NCI-H524 treated with DMSO at 0.1 percent for 48 hours (cell line): ENCODE data around the gene PARD3.
"Not testable (repeated sequence)": the region's sequence is repeated elsewhere in the genome, so short reads cannot be mapped to it uniquely, and the experiment has no call there.

Experiments used
- DNase-seq: peaks from one replicate; lab custom pipeline; 2025; lab: John Stamatoyannopoulos, UW

Gene PARD3

DNA sequence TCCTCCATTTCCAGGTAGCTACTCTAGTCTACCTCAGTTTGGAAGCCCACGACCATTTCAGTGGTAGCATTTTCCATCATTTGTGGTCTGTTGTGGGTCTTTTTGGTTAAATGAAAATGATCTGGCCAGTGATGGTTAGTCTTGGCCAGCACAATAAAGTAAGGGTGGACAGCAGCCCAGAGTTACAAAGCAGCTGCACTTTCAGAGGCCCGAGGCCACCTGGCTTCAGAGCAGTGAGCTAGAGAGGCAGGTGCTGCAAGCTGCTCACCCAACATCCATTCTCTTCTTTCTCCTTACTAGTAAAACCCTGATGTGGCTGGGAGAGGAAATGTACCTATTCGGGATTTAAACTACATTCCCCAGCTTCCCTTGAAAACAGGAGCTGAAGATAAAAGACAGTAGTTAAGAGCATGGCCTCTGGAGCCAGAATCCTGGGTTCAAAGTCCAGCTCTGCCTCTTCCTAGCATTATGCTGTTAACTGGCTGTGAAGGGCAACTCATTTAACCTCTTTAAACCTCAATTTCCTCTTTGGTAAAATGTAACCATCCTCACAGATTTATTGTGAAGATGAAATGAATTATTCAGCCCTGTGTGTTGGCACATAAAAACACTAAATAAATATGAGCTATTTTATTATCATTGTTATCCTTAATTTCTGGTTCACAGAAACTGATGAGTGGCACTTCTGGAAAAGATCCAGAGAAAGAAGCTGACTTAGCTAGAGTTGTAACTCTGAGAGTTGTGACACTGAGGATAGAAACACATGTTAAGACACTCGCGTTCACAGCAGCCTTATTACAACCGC is 517.4 kb downstream of the PARD3 start:
- no peak for DNase-seq

DNA sequence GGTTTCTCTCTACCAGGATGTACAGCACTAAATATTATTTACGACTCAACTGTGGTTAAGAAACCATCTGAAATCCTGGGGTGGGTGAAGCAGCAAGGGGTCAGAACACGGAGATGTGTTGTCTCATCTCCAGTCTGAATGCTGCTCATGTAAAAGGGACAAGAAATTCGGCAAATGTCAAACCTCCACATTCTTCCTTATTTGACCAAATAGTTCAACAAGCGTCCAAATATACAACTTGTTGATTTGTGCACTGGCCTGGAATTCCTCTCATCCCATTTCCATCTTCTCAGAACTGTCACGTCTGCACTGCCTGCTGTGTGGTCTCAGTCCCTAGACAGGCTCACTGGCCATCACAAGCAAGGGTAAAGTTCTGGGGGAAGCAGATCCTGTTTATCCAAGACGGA is 520.0 kb downstream of the PARD3 start:
- DNase-seq: no peak

DNA sequence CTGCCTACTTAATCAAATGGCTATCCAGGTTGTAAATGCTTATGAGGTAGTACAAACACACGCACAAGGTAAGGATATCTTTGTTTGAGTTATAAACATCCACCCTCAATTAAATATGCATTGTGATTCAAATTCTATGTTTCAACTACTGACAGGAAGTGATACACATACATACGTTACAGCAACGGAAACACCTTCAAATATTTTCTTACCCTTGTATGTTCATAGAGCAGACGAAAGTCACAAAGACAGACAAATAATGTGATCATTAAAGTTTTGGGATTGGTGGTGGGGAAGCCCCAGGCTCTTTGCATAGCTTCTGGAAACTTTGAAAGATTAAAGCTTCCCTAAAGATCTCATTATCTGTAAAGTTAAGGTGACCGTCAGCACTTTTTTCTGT is 521.0 kb downstream of the PARD3 start:
- DNase-seq: no peak

DNA sequence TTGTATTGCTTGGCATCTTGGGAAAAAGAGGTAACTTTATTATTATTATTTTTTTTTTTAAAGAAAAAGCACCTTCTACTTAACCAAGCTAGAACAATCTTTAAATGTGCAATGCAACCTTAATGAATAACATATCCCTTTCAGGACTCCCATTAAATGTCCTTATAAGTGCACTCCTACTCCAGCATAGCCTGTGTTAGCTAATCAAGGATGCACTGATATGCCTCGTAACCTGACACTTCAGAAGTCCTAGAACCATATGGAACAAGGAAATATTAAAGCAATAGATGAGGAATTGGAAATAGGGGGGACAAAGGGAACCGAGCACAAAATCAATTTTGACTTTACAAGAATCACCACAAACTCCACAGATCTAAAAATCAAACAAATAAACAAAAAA is 522.4 kb downstream of the PARD3 start:
- peak; percentile 12 for DNase-seq

DNA sequence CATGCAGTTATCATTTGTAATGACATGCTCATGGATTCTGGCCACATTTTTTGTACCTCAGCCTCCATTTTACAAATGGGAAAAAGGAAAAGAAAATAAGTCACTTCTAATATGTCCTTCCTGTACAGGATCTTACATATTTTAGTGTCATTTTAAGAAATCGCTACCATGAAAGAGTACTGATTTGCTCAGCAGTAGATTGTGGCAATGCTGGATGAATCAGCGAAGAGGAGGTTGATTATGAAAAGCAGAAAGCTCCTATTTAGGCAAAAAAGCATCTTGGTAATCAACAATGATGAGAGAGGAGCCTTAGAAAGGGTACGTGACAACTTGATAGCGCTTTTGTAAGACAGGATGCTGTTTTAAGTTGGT is 522.9 kb downstream of the PARD3 start:
- DNase-seq: no peak

DNA sequence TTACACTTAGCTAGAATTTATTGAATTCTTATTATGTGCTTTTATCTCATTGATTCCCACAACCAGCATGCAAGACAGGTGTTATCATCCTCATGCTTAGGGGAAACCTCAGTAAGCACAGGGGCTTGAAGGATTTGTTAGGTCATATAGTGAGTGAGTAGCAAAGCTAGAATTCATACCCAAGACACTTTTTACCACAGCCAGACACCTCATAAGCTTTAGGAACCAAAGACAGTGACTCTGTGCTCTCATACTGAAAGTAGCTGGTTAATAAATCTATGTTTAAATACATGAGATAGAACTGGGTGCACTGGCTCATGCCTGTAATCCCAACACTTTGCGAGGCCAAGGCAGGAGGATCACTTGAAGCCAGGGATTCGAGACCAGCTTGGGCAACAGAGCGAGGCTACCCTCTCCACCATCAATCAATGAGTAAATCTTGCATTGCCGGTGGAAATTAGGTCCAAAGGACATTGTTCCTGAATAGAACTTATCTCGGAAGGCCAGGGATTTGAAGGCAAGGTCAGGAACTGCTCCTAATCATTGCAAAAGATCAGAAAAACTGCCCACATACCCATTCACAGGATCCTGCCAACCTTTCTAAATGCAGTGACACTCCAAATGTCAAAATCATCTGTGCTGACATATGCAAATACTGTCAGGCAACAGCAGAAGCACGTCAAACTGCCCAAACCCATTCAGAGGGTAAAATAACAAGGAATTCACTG is 523.5 kb downstream of the PARD3 start:
- DNase-seq: no peak

DNA sequence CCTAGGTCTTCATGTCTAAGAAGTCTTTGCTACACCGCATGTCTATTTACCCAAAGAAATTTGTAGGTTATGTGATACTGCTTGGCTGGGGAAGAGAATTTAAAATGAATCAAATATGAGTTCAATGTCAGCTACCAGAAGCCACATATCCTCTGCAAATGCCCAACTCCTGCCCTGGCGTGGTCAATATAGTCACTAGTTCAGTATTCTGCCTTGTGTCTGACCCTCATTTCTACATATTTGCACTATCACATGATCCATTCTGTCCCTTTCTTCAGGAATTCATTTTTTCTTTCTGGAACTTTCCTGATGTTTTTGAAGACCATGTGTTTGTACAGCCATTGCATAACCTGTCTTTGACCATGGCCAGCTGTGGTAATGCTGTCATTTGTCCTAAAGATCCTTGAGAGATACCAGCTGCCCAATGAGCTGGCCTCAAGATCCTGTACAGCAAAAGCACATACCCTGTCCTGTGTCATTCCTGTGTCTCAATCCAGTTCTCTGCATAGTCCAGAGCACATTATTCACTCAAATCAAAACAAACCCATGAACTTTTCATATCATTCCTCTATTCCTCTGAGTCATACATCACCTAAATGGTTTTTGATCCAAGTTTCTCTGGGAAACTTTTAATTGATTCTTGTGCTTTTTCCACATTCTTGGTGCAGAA is 524.5 kb downstream of the PARD3 start:
- no peak for DNase-seq

DNA sequence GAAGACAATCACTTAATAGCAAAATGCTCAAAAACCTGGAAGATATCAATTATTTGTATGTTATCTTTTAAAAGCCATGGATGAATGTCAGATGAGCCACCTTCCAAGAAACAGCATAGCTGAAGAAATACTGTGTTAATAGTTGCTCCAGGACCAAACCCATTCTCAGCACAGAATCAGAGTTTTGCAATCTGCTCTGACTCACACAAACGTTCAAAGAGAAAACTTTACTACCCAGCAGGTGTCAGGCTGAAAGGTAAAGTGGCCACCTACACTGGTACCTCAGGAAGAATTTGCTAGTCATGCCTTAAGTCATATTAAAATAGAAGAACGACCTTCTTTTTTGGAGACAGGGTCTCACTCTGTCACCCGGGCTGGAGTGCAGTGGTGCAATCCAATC is 526.5 kb downstream of the PARD3 start:
- DNase-seq: no peak

DNA sequence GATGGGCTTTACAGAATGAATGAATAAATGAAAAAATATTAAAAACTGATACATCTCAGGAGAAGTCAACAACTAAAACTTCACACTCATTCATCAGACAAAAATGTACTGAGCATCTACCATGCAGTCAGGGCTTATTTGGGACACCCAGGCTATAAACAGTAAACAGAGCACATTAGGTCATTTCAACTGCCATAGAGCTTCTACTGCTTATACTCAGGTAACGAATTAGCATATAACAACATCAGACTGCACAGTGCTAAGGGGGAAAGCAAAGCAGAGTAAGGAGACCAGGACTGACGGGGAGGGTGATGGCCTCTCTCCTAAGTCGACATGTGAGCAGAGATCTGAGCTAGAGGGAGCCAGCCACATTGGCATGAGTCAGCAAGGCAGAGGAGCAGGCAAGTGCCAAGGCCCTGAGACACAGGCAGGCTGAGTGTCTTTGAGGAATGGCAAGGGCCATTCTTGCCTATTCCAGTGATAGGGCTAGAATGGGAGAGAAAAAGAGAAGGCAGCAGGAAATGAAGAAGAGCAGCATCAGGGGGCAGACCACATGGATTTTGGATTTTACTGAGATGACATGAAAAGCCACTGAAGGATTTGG is 528.9 kb downstream of the PARD3 start:
- DNase-seq: no peak

DNA sequence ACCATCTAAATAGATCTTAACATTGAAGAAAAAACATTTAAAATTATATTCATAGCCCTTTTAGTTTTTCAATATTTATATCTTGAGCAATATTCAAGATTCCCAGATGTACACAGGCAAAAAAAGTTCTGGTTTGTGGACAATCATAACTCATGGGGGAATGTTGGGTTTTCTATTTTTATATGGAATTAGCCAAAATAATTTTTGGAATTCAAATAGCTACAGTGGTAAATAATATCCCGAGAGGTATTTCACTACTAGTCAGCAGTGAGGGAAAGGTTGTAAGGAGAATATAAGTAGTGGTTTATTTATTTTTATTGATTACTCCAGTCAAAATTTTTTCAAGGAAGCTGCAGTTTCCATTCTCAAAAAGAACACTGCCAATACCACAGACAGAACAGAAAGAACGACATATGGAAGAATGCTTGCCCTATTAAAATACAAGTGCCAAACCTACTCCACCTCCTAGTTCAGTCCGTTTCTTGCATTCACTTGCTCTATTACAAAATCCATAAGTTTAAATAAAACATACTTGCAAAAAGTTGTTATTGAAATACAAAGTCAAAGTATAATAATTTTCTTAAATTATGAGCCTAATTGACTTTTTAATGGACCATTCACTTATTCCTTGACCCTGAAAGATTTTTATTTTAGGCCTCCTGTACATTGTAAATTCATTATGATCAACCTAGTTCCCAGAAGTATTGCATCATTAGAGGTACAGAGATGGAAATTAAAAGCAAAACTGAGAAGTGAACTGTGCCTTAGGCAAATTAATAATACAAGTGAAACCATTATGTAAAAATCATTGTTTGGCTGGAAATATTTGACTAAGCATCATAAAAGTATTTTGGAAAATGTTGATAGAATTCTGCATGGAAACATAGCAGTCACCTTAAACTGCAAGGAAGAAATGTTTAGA is 533.2 kb downstream of the PARD3 start:
- DNase-seq: no peak

DNA sequence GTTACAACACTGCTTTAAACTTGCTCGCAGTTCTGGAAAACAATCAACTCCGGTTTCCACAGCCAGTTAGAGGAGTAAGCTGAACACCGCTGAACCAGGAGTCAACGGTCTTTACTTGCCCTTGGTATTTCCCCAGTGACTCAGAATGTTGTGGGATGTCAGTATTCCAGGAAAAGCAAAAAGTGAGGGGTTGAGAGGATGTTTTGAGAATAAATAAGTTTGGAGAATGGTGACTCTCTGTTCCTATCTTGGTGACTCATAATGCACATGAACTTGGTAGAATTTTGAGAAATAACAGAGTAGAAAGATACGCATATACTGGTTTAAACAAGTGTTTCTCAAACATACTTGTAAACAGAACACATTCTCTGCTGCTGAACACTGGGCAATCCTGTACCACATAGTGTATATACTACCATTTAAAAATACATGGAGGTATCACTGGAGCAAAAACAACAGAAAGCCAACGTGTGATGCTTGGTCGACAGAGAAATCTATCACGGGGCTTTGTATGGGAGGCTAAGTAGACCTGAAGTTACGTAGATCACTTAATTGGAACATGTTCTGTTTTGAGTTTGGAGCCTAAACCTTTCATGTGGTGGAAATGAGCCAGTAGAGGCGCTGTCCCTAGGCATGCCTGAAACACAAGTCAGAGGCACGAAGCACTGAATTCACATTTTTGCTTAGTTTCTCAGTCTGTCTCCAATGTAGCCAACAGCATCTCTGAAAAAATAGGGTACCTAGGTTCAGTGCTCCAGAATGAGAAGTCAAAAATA is 534.3 kb downstream of the PARD3 start:
- no peak for DNase-seq

DNA sequence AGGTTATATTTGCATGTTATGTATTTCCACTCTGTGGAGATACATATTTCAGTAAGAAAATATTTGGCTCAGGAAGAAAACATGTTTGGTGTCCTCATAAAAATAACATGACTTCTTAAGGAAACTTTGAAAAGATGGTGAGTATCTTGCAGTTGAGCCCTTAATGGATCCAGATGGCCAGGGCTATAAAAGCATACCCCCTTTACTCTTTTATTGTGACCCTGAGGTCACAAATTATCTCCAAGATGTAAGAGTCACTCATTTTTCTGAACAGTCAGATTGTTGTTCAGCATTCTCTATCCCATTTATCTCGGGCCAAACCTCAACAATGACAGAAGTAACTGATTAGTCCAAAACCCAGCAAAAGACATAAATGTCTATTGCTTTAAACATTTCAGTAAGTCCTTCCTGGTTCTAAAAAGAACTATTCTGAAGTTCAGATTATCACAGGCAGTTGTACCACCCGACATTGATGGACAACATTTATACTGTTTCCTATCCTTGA is 539.4 kb downstream of the PARD3 start:
- no peak for DNase-seq

DNA sequence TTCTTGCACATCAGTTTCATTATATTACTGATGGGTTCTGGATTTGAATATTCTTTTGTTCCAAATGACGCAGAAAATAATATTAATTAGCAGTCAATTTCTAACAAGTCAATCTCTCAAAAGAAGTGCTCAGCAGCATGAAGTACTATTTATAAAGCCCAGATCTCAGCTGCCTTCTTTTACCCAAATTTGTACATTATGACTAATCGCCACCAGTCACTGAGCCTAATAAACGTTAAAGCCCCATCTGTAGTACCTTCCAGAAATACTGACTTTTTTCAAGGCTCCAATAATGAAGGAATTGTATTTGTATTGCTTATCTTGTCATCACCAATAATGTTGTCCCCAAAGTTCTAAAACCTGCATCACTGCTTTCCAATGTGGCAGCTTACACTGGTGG is 540.2 kb downstream of the PARD3 start:
- DNase-seq: no peak

DNA sequence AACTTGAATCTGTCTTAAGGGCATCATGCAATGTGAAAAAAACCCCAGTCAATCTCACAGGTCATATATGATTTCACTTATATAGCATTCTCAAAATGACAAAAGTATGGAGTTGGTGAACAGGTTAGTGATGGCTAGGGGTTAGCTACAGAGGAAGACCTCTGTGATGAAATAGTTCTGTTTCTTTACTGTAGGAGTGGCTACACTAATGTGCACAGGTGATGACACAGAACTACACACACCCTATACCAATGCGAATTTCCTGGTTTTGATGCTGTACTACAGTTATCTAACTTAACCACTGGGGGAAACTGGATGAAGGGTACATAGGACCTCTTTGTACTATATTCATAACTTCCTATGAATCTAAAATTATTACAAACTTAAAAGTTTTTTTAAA is 541.8 kb downstream of the PARD3 start:
- DNase-seq: no peak

DNA sequence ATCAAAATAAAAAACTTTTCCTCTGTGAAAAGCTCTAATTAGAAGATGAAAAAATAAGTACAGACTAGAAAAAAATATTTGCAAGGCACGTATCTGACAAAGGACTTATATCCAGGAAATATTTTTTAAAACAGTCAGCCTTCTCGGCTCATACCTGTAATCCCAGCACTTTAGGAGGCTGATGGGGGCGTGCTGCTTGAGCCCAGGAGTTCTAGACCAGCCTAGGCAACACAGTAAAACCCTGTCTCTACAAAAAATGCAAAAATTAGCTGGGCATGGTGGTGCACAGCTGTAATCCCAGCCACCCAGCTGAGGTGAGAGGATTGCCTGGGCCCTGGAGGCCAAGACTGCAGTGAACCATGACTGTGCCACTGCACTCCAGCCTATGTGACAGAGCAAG is 542.8 kb downstream of the PARD3 start:
- DNase-seq: no peak

DNA sequence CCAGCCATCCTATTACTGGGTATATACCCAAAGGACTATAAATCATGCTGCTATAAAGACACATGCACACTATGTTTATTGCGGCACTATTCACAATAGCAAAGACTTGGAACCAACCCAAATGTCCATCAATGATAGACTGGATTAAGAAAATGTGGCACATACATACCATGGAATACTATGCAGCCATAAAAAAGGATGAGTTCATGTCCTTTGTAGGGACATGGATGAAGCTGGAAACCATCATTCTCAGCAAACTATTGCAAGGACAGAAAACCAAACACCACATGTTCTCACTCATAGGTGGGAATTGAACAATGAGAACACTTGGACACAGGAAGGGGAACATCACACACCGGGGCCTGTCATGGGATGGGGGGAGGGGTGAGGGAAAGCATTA is 546.7 kb downstream of the PARD3 start:
- DNase-seq: not testable (repeated sequence)

DNA sequence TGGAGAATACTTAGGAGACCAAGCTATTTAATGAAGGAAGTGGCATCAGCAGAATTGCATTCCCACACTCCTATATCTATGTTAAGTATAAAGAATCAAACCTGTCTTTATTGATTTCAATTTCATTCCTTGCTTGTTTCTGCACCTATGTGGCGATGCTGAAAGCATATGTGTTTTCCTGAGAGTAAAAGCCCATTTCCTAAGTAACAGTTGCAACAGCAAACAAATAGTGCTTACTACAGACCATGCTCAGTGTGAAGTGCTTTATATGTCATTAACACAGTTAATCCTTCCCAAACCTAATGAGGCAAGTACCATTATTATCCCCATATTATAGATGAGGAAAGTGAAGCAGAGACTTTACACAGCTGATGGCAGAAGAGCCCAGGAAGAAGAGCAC is 552.1 kb downstream of the PARD3 start:
- no peak for DNase-seq

DNA sequence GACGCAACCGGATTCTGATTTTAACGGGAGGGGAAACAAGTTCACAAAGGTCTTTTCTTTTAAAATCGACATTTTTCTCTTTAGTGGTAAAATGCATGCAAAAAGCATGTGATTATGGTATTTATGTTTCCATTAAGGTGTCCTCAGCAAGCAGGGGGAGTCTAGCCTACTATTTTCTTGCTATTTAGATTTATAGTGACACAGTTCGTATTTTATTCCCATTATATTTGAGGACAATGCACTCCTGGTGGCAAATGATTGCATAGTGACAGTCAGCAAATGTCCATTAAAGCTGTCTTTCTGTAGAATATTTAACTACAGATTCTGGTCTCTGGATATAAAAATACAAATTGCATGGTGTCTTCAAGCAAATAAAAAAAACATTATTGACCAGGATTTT is 554.2 kb downstream of the PARD3 start:
- DNase-seq: no peak

DNA sequence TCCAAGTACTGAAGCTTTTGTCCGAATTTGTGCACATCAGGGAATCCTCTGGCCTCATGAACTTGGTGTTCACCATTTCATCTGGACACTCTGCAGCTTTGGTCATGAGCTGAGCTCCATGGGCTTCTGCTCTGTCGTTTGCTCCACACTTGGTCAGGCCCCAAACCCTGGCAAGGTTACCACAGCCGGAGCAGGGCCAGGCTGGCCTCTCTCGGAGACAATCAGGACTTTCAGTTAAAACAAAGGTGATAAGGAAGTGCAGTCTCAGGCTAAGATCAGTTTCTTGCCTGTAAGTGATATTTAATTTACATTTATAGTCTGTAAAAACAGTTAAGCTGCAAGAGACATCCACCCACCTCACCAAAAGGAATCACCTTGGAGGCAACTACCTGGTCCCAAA is 558.9 kb downstream of the PARD3 start:
- no peak for DNase-seq

DNA sequence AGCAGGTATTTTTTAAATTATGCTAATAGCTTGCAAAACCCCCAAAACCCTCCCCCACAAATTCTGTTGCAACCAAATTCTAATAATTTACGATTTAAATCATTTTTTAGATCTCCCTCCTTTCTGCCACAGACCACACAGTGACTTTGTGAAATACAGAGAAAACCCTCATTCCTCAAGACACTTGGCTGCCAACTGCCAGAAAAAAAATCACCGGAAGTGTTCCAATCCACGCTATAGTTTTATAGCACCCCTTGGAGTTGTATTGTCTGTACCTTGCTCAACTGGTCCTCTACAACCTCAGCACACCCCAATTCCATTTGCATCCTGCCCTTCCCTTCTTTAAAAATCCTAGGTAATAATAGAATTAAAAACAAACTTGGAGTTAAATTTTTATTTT is 560.1 kb downstream of the PARD3 start:
- no peak for DNase-seq

DNA sequence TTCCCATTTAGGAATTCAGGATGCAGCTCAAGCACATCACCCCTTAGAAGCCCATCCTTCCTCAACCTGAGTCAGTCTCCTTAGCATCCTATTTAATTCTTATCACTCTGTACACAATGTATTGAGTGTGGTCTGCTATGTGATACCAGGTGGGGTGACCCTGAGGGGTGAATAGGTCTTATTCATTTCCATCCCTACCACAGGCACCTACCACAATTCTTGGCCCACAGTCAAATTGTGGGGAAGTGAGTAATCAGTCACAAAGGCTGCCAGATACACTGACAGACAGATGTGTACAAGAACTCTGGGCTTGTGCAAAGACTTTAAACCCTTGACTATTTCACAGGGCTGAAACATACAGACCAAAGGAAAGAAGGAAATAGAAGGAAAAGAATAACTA is 560.5 kb downstream of the PARD3 start:
- no peak for DNase-seq
